SK-N-SH (cell line): ENCODE data around the gene GPR107.

ENCODE experiments used
- CHD2 ChIP-seq: fragments of 150-350 bp; IDR thresholded peaks from 2 replicates; pipeline ENCODE4 v1.6.1; 2018; ENCODE audit warnings: low read length; ENCODE audit not compliant: partially characterized antibody
- CTCF ChIP-seq: fragments of 200-600 bp; sonication (generic); IDR thresholded peaks from 2 replicates; pipeline ENCODE4 v1.6.1; 2017; ENCODE audit warnings: antibody characterized with exemption, mild to moderate bottlenecking, moderate library complexity
- EZH2phosphoT487 ChIP-seq: fragments of 200-600 bp; sonication (generic); IDR thresholded peaks from 2 replicates; pipeline ENCODE4 v1.6.1; 2017; ENCODE audit warnings: low read depth, mixed run types, mild to moderate bottlenecking, antibody characterized with exemption, moderate library complexity, borderline replicate concordance
- GATA2 ChIP-seq: sonication (generic); formaldehyde crosslinking; IDR thresholded peaks from 2 replicates; pipeline ENCODE4 v1.5.0; 2020; ENCODE audit warnings: mild to moderate bottlenecking, missing genetic modification reagents
- MAX ChIP-seq: IDR thresholded peaks from 2 replicates; pipeline ENCODE4 v1.4.0; 2012; ENCODE audit warnings: low read depth
- NFIC ChIP-seq: IDR thresholded peaks from 2 replicates; pipeline ENCODE4 v1.4.0; 2012; ENCODE audit warnings: borderline replicate concordance
- PBX3 ChIP-seq: IDR thresholded peaks from 2 replicates; pipeline ENCODE4; 2012
- REST ChIP-seq: IDR thresholded peaks from 2 replicates; pipeline ENCODE4 v1.6.1; 2012; ENCODE audit warnings: mild to moderate bottlenecking, low read depth, low read length, moderate library complexity

- TF ChIP-seq MAX: no peak
- TF ChIP-seq CTCF: no peak
- TF ChIP-seq CHD2: no peak
- no peak for TF ChIP-seq REST
- TF ChIP-seq NFIC: no peak
- no peak for TF ChIP-seq PBX3
- no peak for TF ChIP-seq EZH2phosphoT487
- no peak for TF ChIP-seq GATA2 (CRISPR knock-in tag)
Observed at GRCh38 chr9:130053109-130053503, 600 bp upstream of the GPR107 start.
